Cardiac muscle cell (in vitro differentiated cells and primary cell): ENCODE results near the gene SPATA21. TPM values are rescaled to one million over a fixed set of nuclear protein-coding genes. Genes with fewer than 3 reads are reported as not detected.
A peak's percentile ranks its signal among the peaks of the same experiment; 100 is the strongest.

Experiments used
- DNase-seq, 2 donors: peaks; one replicate each; pipeline versions ENCODE4 v3.0.0 to v3.0.0-alpha.2; 2010 to 2017; ENCODE audit warnings: low read depth in 1 of 2, low spot score in 1 of 2
- H3K27ac ChIP-seq: fragments of 200-600 bp; sonication (generic); 2 replicates; pipeline ENCODE4 v1.5.1; 2016
- H3K27me3 ChIP-seq: fragments of 200-600 bp; sonication (generic); 2 replicates; pipeline ENCODE4 v1.6.0; 2016; ENCODE audit warnings: control low read depth
- H3K36me3 ChIP-seq: fragments of 200-600 bp; sonication (generic); 2 replicates; pipeline ENCODE4 v1.5.1; 2016; ENCODE audit warnings: control low read depth
- H3K4me1 ChIP-seq: fragments of 200-600 bp; sonication (generic); 2 replicates; pipeline ENCODE4 v1.8.1; 2017; ENCODE audit warnings: low read depth, mild to moderate bottlenecking, mixed run types
- H3K4me3 ChIP-seq: fragments of 200-600 bp; sonication (generic); 2 replicates; pipeline ENCODE4 v1.5.1; 2016; ENCODE audit warnings: mild to moderate bottlenecking
- H3K9me3 ChIP-seq: fragments of 200-600 bp; sonication (generic); 2 replicates; pipeline ENCODE4 v1.5.1; 2017; ENCODE audit warnings: low read depth, mild to moderate bottlenecking, control low read depth
- polyA plus RNA-seq: library from polyadenylated mRNA; unstranded; fragments of >200 nt; fragmentation: Nextera tagmentation; extraction: Ambion mirVana; gene quantifications from 2 replicates; pipeline ENCODE4 v1.2.1, GENCODE V29; 2016
- total RNA-seq: library from RNA; depleted of rRNA; stranded (reverse); fragments of >200 nt; gene quantifications from 2 replicates; pipeline ENCODE4 v1.2.3, GENCODE V29; 2016
- TF ChIP-seq, protein P1 (sequence below): IDR thresholded peaks from 2 replicates; pipeline ENCODE4 v1.5.1; 2012; ENCODE audit warnings: low read depth, mild to moderate bottlenecking, low read length

Gene SPATA21
- total and polyA plus RNA-seq, 2 experiments from 2014 or later: 0.18 TPM; not detected in 1

GRCh38 chr1:16398371-16398953 is 38.8 kb downstream of the SPATA21 start:
- no peaks in the 10 kb centered on the region for H3K4me1 ChIP-seq
- TF ChIP-seq, protein P1, sequence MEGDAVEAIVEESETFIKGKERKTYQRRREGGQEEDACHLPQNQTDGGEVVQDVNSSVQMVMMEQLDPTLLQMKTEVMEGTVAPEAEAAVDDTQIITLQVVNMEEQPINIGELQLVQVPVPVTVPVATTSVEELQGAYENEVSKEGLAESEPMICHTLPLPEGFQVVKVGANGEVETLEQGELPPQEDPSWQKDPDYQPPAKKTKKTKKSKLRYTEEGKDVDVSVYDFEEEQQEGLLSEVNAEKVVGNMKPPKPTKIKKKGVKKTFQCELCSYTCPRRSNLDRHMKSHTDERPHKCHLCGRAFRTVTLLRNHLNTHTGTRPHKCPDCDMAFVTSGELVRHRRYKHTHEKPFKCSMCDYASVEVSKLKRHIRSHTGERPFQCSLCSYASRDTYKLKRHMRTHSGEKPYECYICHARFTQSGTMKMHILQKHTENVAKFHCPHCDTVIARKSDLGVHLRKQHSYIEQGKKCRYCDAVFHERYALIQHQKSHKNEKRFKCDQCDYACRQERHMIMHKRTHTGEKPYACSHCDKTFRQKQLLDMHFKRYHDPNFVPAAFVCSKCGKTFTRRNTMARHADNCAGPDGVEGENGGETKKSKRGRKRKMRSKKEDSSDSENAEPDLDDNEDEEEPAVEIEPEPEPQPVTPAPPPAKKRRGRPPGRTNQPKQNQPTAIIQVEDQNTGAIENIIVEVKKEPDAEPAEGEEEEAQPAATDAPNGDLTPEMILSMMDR: no peak
- H3K4me3 ChIP-seq: no peak overlapping the region
- no peaks in the 10 kb centered on the region for H3K27me3 ChIP-seq
- no peaks in the 10 kb centered on the region for H3K9me3 ChIP-seq
- H3K27ac ChIP-seq: no peak overlapping the region
- peaks cover 31% of the 10 kb centered on the region for H3K36me3 ChIP-seq
- no peak for DNase-seq

DNA sequence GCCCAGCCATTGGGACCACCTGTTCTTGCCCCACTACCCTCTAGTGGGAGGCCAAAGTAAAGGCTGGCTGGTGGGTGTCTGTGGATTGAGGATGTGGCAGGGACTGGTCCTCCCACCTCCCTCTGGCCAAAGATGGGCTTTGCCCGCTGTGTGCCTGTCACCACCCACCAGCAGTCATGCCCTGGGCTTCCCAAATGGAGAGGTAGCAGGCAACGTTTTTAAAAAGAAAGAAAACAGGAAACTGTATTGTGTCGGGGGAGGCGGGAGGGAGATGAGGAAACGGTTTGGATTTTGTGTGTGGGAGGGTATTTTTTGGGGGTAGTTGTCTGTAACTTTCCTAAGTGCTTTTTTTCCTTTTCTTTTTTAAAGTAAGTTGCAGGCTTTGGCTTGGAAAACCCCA is 40.1 kb downstream of the SPATA21 start:
- TF ChIP-seq, protein P1: no peak
- Histone ChIP-seq H3K4me3 (no peak overlapping the region), H3K27ac (no peak overlapping the region), H3K36me3 (peaks cover 32% of the 10 kb centered on the region), H3K9me3 (no peaks in the 10 kb centered on the region), H3K27me3 (no peaks in the 10 kb centered on the region), H3K4me1 (no peaks in the 10 kb centered on the region)
- DNase-seq: peak in 1 of 2 donors; percentile 28

- Histone ChIP-seq H3K27me3 (no peaks in the 10 kb centered on the region), H3K4me1 (no peaks in the 10 kb centered on the region), H3K36me3 (peaks cover 32% of the 10 kb centered on the region), H3K9me3 (no peaks in the 10 kb centered on the region), H3K27ac (no peak overlapping the region), H3K4me3 (no peak overlapping the region)
- TF ChIP-seq, protein P1: no peak
- peak in 1 of 2 donors; percentile 88 for DNase-seq
Measured at GRCh38 chr1:16396591-16396990, 40.6 kb downstream of the SPATA21 start.

DNA sequence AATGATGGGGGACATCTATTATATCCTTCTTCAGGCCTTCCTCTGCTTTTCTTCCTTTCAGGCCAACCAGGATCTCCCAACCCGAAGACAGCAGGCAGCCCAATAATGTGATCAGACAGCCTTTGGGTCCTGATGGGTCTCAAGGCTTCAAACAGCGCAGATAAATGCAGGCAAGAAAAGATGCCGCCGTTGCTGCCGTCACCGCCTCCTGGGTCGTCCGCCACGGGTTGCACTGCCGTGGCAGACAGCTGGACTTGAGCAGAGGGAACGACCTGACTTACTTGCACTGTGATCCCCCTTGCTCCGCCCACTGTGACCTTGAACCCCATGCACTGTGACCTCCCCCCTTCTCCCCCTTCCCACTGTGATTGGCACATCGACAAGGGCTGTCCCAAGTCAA is 42.2 kb downstream of the SPATA21 start:
- no peak for DNase-seq
- Histone ChIP-seq H3K9me3 (no peaks in the 10 kb centered on the region), H3K4me3 (no peak overlapping the region), H3K27ac (no peak overlapping the region), H3K36me3 (peaks cover 32% of the 10 kb centered on the region), H3K4me1 (no peaks in the 10 kb centered on the region), H3K27me3 (no peaks in the 10 kb centered on the region)
- TF ChIP-seq, protein P1: no peak

- Histone ChIP-seq H3K27me3 (no peaks in the 10 kb centered on the region), H3K27ac (no peak overlapping the region), H3K4me3 (no peak overlapping the region), H3K36me3 (peaks cover 32% of the 10 kb centered on the region), H3K4me1 (peaks cover 3% of the 10 kb centered on the region), H3K9me3 (no peaks in the 10 kb centered on the region)
- DNase-seq: peak in 1 of 2 donors; percentile 22
- TF ChIP-seq, protein P1: no peak
Measured at GRCh38 chr1:16393570-16394521, 43.4 kb downstream of the SPATA21 start.
